Gastroesophageal sphincter (tissue), 3 donors: ENCODE results near the gene TMED4.

Source experiments
- EP300 ChIP-seq: sonication (generic); formaldehyde crosslinking; IDR thresholded peaks from one replicate; pipeline ENCODE4 v1.6.1; 2017; ENCODE audit warnings: antibody characterized with exemption, mild to moderate bottlenecking
- TF ChIP-seq, protein P1 (sequence below), 4 experiments: fragments of 200-600 bp in 2 of 4; fragments of 450-650 bp in 2 of 4; sonication (generic) in 1 of 4; IDR thresholded peaks; one replicate each; pipeline ENCODE4 v1.5.1; 2017 to 2019; ENCODE audit warnings: antibody characterized with exemption in 4 of 4, mild to moderate bottlenecking in 2 of 4, moderate library complexity in 2 of 4

DNA sequence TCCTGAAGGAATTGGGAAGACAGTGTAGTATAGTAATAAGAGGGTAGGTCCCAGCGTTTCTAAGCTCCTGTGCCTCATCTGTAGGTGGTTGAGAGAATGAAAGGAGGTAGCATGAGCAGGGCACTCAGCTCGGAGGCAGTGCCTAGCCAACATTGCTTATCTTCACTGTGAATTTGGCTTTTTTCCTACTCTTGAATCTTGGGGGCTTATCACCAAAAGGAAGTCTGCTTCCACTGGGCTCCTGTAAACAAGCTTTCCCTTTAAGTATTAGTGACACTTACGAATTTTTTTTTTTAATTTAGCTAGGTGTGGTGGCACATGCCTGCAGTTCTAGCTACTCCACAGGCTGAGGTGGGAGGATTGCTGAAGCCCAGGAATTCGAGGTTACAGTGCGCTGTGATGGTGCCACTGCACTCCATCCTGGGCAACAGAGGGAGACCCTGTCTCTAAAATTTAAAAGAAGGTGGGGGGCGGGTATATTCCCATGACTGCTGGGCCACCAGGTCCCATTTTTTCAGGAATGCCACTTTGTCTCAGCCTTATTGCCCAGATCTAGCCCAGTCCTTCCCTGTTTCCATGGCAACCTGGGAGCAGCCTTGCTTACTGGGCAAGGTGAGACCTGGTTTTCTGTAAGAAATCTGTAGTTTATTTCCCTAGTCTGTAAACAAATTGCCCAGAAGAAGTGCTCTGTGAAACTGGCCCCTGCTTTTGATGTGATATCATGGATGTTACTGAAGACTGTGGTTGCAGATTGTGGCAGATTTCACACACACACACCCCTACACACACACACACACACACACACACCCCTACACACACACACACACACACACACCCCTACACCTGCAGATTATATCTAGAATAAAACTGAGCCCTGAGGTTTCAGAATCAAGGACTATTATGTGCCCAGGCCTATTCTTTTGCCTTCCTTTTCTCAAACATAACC lies 43.8 kb upstream of the TMED4 start:
- TF ChIP-seq, protein P1, sequence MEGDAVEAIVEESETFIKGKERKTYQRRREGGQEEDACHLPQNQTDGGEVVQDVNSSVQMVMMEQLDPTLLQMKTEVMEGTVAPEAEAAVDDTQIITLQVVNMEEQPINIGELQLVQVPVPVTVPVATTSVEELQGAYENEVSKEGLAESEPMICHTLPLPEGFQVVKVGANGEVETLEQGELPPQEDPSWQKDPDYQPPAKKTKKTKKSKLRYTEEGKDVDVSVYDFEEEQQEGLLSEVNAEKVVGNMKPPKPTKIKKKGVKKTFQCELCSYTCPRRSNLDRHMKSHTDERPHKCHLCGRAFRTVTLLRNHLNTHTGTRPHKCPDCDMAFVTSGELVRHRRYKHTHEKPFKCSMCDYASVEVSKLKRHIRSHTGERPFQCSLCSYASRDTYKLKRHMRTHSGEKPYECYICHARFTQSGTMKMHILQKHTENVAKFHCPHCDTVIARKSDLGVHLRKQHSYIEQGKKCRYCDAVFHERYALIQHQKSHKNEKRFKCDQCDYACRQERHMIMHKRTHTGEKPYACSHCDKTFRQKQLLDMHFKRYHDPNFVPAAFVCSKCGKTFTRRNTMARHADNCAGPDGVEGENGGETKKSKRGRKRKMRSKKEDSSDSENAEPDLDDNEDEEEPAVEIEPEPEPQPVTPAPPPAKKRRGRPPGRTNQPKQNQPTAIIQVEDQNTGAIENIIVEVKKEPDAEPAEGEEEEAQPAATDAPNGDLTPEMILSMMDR (IDR thresholded peaks at IDR 0.05): no peak
- no peak for TF ChIP-seq EP300
